GM04504 (cell line): ENCODE results near the gene HSF5.
A peak's percentile ranks its signal among the peaks of the same experiment; 100 is the strongest.
"Not testable (repeated sequence)": the region's sequence is repeated elsewhere in the genome, so short reads cannot be mapped to it uniquely, and the experiment has no call there.

Experiments used
- DNase-seq: peaks from one replicate; pipeline ENCODE4 v3.0.0-alpha.2; 2012; ENCODE audit warnings: low read depth

Gene HSF5

DNA sequence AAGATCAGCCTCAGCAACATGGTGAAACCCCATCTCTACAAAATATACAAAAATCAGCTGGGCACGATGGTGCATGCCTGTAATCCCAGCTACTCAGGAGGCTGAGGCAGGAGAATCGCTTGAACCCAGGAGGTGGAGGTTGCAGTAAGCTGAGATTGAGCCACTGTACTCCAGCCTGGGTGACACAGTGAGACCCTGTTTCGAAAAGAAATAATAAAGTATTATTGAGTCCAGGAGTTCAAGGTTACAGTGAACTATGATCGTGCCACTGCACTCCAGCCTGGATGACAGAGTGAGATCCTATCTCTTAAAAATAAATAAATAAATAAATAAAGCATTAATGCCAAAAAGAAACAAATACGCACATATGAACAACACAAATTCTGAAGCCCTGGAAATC is 6.4 kb downstream of the HSF5 start:
- not testable (repeated sequence) for DNase-seq

DNA sequence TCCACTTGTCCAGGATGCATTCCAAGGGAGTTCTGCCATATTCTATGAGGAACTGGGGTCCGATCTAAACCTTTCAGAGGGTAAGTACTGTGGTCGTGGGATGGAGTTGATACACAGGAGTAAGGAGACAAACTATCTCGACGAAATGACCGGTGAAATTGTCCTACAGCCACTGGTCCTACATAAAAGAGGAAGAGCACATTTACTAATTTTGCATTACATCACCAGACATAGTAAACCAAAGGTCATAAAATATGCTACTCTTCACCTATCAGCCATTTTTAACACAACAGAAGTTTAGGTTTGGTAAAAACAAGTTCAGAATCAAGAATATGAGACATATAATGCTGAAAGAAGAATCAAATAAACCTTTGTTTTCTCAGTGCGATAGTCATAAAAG is 8.1 kb downstream of the HSF5 start:
- DNase-seq: no peak

DNA sequence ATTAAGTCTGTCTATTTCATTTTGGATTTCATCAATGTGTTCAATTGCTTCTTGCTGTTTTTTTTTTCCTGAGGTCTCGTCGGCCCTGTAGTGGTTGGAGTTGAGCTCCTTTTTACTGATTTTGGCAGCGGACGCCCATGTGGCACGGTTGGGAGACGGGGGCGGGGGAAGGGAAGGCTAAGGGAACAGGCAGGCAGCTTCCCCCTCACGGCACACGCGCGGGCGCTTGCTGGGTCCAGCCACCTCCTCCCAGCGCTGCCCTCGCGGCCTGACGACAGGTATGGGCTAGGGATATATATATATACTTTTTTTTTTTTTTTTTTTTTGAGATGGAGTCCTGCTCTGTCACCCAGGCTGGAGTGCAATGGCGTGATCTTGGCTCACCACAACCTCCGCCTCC is 11.4 kb downstream of the HSF5 start:
- no peak for DNase-seq

DNA sequence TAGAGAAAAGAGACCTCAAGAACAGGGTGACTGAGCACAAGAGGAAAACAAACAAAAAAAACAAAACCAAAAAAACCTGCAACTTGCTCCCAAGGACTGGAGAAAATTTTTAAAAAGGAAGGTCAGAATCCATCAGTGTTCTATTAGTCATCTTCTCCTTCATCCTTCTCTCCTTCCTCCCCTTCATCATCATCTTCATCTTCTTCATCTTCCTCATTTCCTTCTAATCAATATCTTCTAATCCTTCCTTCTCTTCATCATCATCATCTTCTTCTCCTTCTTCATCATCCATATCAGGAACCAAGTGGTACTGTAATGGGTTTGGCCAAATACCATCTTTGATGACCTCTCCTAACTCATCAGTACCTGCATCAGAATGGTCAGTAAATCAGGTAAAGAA is 12.2 kb downstream of the HSF5 start:
- DNase-seq: no peak

DNA sequence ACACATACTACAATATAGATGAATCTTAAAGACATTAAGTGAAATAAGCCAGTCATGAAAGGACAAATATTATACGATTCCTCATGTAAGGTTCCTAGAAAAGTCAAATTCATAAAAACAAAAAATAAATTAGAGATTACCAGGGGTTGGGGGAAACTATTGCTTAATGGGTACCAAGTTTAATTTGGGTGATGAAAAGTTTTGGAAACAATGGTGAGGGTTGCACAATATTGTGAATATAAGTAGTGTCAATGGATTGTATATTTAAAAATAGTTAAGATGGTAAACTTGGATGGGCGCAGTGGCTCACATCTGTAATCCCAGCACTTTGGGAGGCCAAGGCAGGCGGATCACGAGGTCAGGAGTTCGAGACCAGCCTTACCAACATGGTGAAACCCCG is 17.9 kb downstream of the HSF5 start:
- no peak for DNase-seq

DNA sequence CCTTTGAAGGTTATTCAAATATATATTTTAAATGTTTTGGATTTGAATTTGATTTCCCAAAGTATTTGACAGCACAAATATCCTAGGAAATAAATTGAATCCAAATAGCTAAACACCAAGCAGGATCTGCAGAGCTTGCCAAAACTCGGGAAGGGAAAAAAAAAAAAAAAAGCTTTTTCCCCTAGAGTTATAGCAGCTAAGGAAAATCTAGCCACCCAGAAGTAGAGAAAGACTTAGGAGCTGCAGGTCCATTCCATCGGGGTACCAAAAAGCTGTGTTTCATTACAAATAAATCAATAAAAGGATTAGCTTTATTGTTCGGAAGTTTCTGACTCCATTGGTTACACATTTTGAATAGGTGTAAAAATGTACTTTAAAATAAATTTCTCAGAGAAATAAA is 19.3 kb downstream of the HSF5 start:
- no peak for DNase-seq

DNA sequence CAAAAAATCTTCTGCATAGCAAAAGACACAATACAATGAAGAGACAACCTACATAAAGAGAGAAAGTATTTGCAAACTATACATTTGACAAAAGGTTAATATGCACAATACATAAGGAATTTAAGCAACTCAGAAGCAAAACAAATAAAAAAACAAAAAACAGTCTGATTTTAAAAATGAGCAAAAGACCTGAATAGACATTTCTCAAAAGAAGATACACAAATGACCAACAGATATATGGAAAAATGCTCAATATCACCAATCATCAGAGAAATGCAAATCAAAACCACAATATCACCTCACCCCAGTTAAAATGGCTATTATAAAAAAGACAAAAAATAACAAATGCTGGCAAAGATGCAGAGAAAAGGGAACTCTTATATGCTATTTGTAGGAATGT is 32.7 kb downstream of the HSF5 start:
- no peak for DNase-seq

DNA sequence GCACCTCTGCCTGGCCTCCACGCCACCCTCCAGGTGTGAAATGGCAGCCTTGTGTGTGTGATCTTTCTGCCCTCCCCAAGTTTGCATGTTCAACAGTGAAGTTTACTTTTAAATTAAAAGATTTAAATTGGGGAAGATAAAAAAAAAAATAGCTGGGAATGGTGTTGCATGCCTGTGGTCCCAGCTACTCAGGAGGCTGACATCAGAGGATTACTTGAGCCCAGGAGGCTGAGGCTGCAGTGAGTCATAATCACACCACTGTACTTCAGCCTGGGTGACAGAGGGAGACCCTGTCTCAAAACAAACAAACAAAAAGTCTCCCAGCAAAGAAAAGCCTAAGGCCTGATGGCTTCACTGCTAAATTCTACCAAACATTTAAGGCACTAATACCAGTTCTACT is 35.5 kb downstream of the HSF5 start:
- no peak for DNase-seq

DNA sequence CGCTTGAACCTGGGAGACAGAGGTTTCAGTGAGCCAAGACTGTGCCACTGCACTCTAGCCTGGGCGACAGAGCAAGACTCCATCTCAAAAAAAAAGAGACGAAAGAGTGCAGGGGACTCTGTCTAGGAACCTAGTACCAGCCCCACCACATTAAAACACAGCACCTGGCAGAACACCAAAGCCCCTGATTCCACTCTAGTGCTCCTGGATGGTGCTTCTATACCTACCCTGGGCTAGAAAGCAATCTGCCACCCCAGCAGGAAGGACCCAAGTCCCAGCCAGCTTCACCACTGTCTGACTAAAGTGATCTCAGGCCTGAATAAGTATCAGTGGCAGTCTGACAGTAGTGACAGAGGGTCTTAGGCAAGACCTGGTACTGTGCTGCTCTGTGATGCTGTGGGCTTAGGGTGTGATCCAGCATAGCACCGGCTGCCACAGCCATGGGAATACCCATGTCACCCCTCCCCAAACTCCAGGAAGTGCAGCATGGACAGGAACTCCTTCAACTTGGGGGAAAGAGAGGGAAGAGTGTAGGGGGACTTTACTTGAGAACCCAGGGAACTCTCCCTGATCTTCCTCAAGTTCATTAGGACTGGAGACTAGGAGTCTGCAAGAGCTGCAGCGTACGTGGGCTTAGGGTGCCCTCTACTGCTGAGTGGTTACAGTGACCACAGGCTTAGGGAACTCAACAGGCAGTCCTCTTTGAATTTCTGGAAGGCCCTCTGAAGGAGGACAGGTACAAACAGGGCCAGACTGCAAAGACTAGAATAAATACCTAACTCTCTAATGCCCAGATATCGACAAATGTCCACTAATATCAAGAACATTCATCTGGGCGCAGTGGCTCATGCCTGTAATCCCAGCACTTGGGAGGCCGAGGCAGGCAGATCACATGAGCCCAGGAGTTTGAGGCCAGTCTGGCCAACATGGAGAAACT is 40.9 kb downstream of the HSF5 start:
- peak; percentile 59 for DNase-seq

DNA sequence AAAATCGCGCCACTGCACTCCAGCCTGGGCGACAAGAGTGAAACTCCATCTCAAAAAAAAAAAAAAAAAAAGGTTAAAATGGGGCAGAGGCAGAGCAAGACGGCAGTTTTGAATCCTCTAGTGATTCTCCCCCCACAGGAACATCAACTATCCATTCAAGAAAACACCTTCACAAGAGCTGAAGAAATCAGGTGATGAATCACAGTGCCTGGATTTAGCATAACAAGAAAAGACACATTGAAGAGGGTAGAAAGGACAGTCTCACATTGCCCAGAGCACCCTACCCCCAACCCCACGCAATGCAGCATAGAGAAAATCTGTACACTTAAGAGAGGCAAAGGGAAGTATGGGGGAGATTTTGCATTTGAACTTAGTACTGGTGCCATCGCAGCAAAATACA is 42.1 kb downstream of the HSF5 start:
- no peak for DNase-seq

DNA sequence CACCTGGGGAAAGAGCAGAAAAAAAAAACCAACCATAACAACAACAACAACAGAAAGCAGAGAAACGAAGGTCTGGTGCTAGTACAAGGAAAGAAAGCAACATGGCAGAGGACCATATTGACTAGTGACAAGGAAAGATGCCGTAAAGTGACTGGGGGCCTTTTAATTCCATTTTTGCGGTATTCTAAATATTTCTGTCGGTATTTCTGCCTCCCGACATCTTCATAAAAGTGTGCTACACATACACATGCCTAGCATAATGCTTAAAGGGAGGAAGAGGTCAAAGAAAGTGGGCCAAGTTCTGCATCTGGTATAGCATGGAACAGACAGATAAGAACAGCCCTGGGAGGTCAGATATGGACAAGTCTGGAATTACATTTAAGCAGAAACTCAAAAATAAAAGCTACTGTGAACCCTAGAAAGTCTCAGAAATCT is 51.4 kb downstream of the HSF5 start:
- no peak for DNase-seq

DNA sequence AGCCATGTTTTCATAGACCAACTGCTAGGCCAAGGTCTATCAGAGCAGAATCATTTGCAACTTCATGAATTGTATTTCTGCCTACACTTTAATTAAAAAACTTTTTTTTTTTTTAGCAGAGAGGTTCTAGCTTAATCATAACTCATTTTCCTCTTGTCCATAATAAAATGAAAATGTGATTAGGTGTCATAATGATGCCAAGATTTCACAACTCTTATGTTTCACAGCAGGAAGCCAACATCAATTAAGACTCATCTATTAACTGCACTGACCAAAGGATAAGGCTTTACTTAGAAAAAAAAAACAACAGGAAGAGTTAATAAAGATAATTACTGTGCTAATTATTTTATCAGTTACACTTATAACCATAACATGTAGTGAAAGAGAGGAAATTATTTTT is 52.0 kb downstream of the HSF5 start:
- DNase-seq: no peak

DNA sequence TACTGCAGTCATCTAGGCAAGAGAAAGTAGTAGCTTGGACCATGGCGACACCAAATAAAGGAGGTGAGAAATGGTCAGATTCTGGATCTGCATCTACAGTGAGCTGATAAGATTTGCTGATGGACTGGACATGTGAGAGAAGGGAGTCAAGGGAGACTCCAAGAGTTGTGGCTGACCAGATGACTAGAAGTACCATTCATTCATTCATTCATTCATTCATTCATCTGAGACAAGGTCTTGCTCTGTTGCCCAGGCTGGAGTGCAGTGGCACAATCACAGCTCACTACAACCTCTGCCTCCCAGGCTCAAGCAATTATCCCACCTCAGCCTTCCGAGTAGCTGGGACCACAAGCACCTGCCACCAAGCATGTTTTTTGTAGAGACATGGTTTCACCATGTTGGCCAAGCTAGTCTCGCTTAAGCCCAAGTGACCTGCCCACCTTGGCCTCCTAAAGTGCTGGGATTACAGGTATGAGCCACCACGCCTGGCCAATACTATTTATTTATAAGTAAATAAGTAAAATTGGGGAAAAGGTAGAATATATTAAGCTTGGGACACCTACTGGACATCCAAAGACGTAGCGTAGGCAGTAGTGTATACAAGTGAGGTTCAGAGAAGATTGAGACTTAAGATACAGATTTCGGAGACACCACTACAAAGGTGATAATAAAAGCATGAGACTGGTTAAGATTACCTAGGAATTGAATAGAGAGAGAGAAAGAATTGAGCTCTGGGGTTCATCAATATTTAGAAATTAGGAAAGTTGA is 55.2 kb downstream of the HSF5 start:
- no peak for DNase-seq

DNA sequence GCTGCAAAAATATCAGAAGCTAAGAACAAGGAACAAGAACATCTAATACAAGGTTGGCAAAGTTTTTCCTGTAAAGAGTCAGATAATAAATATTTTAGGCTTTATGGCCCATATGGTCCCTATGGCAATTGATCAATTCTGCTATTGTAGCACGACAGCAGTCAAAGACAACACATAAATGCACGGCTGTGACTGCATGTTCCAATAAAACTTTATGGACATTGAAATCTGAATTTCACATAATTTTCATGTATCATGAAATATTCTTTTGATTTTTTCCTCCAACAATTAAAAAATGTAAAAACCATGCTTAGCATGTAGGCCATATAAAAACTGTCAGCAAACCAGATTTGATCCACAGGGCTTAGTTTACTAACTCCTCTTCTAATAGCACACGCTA is 60.4 kb downstream of the HSF5 start:
- DNase-seq: no peak

DNA sequence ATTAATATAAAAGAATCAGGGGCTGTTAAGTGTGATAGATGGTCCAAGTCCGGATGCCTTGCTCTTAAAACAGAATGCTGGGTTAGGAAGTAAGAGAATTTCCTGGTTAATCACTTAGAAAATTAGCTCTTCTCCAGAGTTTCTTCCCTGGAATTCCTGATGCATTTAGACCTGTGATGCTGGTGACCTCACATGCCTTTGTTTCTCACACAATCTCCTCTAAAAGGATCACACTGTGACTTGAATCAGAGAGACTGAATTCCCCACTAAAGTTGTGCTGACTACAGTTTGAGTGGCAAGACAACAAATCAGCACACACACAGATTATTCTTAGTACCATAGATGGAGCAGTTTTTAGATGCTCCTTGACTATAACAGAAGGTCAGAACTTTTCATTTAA is 66.5 kb downstream of the HSF5 start:
- DNase-seq: no peak

DNA sequence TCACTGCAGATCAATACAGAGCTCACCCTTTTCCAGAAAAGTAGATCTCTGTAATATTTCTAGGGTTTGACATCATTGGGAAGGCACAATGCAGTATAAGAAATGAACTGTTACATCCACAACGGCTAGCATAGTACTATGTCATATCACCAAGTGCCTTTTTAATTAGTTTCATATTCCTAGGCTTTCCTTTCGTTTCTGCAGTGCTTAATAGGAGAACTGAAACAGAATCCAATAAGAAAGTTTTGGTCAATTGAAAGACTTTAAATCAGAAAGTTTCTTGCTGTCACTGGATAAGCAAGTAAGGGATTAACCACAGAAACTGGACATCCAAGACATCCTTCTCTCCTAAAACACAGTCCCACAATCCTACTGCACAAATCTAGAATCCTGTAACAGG is 67.4 kb downstream of the HSF5 start:
- DNase-seq: no peak

DNA sequence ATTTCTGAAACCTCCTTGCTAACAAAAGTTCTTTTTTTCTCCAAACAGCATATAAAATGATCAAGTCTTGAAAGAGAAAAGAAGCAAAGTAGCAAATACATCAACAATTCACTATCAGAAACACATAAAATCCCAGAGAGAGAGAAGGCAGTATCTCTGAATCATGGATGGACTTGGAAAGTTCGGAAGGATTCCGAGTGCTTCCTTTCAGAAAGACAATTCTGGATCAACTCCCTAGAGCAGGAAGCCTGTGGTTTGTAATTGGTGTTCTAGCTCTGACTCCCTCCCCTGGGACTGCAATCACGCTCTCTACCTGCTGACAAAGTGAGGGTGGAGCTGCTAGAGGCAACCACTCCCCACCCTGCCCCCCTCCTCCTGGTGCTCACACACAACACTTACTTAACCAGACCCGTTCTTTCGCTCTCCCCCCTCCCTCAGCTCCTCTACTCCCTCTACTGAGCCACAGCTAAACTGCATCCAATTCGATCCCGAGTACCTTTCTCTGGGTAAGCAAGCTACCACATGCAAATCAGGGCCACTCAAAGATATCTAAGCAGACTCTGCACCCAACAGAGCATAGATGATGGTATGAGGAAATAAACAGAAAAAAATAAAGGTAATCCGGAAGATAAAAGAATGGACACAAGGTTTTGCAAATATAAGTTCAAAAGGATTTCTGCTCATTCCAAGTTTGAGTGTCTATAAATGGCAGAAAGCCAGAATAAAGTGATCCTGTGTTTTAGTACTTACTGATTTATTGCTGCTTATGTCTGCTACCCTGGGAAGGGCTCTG is 70.7 kb downstream of the HSF5 start, which contains the start of gene RNF43:
Gene RNF43 (minus strand): TSS at position 235 of the 793 bp plus-strand sequence. CDS start 1,957 bp downstream, outside the sequence.
- DNase-seq: peak; percentile 50

DNA sequence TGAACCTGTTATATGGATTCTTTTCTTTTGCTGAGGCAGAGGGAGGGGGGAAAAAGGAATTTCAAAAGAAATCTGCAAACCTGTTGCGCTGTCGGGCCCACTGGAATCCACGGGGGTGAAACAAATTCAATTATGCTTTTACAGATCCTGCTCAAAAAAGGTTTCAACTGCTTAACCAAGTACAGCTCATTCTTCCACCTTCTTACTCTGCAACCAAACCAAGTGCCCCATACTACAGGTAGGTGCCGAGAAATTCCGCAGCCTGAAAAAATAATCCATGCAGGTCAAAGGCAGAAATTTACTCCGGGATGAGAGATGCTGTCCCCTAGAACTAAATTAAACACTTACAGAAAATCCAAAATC is 71.3 kb downstream of the HSF5 start:
- DNase-seq: no peak

DNA sequence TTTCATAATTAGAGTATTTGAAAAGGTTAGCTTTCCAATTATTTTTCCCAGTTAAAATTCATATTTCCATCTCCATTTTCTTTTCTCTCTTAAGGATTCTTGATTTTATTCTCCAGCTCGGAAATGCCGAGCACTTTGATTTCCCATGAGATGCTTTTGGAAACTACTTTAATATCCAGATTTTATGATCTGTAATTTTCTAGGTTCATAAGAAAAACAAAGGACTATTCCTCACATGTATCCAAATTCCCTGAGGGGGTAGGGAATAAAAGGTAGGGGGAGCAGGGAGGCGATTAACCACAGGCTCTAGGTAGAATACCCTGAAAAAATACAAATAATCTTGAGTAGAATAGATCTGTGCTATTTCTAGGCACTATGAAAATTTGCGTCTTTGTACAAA is 71.8 kb downstream of the HSF5 start:
- no peak for DNase-seq

DNA sequence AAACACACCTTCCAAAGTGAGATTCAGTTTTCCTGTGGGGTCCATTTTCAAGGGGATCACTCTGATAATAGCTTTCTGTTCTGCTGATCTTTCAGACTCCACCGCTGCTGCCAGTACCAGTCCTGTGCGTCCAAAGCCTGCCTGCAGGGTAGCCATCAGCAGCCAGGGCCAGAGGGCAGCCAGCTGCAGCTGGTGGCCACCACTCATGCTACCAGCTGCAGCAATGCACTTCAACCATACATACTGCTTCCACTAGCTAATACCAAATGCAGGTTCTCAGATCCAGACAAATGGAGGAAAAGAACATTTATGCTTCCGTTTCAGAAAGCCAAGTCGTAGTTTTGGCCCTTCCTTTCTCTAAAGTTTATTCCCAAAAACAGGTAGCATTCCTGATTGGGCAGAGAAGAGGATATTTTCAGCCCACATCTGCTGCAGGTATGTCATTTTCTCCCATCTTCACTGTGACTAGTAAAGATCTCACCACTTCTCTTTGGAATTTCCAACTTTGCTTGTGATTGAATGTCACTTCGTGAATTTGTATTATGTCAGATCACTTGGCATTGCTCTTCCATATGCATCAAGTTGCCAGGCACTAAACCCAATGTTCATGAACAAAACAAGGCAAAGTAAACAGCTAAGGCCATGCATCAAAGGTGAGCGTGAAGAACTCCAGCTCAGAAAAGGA is 72.7 kb downstream of the HSF5 start:
- DNase-seq: no peak

DNA sequence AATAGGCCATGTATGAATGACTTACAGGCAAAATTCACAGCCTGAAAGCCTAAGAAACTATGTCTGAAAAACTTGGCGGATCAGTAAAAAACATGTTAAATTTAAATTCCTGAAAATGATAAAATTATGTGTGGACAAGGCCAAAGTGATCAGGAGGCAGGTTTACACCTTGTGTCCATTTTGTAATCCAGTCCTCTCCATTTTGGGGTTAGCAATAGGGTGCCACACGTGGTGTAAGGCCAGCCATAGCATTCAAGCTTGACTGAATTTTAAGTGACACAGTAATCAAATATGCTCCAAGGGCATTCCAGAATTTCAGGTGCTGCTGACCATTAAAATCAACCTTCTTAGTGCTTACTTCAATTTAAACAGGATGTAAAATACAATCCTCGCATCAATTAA is 73.6 kb downstream of the HSF5 start:
- no peak for DNase-seq

DNA sequence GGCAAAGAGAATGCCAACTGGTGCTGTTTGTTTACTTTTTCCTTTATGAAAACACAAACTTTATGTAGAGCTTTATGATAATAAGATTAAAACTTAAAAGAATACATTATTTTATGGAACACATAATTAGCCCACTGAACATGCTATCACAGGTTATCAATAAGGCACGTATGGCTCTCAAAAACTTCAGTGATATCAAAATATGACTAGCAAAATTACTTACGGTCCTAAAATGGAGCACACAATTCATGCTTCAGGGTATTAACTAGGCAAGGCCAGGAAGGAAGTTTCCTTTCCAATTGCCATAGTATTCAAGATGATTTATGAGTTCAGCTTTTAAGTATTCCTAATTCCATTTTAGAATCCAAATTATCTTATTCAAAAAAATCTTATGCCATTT is 74.5 kb downstream of the HSF5 start:
- DNase-seq: no peak
